CD4-positive, alpha-beta T cell treated with Interleukin-4 for 1 hour (primary cell): ENCODE data around the gene COMMD10.

Experiments
- DNase-seq, 2 donors: peaks; one replicate each; pipeline ENCODE4 v3.0.0-alpha.2; 2020 to 2022

COMMD10 gene

DNA sequence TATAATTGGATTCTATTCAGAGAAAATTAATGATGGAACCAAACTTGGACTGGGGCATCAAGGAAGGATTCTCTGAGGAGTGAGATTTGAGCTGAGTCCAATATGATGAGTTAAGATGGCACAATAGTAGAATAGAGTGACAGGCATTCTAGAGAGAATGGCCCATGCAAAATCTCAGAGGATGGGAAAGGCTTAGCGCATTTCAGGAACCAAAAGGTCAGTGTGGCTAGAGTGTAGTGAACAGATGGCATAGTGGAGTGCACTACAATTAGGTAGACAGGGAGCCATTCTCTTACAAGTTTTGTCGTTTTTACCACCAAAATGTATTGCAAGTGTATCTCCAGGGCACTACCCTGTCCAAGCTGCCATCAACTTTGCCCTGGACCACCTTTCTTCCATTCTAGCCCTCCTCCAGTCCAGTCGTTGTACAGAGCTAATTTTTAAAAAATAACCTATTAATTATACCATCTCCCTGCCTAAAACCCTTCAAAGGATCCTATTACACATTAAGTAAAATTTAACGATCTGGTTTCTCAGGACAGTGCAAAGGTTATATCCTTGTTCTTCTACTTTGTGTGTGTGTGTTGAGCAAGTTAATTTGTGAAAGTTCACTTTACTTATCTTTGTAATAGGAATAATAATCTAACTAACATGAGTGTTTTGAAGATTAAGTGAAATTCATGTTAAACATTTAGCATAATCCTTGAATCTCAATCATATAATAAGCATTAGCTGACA lies 211.7 kb downstream of the COMMD10 start:
- no peak for DNase-seq

DNA sequence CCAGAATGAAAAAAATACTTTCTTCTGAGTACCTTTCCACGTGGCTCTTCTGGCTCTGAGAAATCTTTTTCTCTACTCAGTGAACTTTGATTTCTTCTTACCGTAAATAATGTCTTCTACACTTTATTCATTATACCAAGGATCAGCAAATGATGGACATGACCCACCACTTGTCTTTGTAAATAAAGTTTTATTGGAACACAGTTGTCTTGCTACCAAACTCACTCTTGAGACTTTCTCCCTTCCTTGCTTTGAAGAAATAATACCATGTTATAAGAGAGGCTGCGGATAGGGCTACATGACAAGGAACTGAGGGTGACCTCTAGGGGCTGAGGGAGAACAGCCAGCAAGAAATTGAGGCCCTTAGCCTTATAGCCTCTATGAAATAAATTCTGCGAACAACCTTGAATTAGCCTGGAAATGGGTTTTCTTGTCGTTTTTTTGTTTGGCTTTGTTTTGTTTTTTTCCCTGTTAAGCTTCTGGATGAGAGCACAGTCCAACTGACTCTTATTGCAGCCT lies 212.5 kb downstream of the COMMD10 start:
- no peak for DNase-seq

DNA sequence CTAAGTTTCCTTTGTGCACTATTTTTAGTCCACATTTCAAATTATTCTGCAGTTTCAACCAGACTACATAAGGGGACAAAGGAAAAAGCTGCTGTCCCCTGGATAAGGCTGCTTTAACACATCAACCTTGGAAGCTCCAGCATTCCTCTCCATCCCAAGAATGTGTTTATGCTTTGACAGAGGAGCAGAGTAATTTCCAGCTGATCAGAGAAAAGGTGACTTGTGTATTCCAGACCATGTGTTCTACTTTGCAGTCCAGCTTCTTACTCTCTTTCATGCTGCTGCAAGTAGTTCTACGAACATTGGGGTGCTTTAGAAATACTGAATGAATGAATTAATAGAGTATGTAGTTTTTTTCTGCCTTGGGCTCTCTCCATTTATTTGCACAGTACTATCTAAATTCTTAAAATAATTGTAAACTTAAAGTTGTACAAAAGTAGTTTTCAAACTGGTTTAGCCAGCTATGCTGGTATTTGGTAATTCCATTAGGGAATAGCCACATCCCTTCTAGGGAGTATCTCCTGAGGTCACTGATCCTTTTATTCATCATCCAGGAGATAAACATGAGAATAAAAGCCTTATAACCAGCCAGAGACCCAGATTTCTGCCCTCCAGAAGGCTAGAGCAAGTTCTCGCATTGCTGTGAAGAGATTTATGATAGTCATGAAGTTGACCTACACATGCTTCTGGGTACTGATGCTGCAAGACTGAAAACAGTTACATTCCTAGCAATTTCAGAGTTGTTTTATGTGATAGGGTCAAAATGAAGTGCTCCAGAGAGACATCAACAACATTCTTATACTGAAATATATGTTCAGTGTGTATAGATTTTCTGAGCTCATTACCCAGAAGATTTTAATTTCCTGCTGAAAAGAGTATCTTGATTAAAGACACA lies 215.2 kb downstream of the COMMD10 start:
- DNase-seq, result no peak

DNA sequence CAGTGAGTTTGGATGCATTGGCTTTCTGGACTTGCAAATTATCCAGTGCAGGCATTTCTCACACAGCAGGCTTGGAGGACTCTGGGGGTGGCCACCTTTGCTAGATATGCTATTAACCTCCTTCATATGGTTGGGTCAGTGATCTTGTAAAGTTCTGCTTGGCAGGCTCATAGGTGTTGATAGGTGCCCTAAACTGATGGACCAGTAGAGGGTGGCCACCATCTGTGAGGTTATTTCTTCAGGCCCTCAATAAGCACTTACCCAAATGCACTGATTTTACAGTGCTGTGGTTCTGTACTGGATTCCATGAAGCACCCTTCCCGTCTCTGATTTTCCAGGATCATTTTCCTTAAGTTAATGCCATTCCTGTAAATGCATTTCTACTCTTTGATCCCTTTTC lies 216.3 kb downstream of the COMMD10 start:
- no peak for DNase-seq

DNA sequence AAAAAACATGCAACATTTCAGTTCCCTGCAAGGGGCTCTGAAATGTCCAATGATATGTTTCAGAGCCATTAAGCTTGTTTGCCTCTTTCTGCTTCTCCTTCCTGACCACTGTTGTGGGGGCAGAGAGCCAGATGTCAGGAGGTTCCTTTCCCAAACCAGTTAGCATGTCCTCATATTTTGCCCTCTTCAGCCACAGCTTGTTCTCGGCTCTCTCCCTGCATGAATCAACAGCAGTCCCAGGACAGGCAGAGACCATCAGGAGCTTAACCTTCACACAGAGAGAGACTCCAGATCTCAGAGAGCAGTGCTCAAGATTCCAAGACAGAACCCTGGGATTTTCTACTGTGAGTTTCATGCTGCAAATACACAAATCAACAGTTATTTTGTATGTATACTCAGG lies 218.5 kb downstream of the COMMD10 start:
- DNase-seq, result no peak

DNA sequence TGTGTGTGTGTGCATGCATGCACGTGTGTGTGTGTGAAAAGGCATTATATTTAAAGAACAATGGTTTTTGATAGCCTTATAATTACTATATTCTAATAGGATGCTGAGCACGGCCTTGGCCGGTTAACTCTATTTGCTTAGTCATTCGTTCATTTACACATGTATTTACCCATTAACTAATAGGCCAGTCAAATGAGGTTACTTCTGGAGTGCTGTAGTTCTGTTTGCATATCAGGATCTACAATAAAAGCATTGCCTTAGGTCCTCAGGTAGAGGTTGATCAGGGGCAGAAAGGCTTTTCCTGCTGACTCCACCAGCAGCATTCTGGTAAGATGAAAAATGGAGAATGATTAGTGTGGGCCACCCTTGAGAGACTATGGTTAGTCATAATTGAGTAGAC lies 219.0 kb downstream of the COMMD10 start:
- DNase-seq, result no peak

DNA sequence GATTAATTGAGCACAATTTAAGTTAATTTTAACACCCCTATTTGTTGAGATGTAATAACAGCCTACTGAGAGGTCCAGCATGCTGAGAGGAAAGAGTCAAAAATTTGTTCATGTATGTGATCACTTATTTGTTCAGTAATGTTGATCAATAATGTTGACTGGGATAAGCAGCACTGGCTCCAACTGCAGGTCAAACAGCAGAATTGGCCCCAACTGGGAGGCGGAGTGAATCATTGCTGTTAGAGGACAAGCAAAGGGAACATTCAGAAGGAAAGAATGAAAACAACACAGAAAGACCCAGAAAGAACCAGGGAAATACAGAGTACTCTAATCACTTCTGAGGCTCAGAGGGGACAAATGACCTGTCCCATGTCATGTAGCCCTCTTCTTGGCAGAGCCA lies 221.1 kb downstream of the COMMD10 start:
- DNase-seq, result no peak

DNA sequence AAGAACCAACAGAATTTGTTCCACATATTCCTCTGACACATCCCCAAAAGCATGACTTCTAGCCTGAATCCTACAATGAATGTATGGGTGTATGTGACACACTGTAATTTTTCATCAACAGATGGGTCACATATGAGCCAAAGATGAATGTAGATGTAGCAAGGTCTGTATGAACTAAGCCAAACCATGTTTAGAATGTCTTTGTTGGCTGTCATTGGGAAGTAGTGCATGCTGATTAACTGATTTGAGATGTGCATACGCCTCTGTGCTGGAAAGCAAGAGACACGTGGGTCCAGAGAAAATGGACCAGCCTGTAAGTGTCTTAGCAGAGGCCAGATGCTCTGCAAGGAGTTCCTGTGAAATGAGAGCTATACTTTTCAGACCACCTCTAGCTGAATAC lies 222.0 kb downstream of the COMMD10 start:
- no peak for DNase-seq

DNA sequence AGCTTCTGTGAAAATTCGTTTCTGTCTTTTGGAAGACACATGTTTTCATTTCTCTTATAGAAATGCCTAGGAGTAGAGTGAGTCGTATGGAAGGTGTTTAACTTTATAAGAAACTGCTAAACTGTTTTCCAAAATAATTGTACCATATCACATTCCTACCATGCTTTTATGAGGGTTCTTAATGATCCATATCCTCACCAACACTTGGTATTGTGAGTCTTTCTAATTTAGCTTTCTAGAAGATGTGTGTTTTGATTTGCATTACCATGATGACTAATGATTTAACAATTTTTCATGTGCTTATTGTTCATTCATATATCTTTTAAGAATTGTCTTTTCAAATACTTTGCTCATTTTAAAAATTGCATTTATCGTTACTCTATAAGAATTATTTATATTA lies 223.6 kb downstream of the COMMD10 start:
- DNase-seq, result no peak

DNA sequence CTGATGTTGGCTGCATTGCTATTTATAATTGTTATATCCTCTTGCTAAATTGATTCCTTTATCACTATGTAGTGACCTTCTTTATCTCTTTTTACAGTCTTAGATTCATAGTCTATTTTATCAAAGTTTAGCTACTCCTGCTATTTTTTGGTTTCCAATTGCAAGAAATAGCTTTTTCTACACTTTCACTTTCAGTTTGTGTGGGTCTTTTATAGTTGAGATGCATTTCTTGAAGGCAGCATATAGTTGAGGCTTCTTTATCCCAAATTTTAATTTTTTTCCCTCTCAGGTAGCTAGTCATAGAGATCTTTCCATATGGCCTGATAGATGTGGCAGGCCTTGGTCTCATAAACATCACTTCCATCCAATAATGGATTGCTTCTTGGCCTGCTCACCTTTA lies 228.5 kb downstream of the COMMD10 start:
- no peak for DNase-seq

DNA sequence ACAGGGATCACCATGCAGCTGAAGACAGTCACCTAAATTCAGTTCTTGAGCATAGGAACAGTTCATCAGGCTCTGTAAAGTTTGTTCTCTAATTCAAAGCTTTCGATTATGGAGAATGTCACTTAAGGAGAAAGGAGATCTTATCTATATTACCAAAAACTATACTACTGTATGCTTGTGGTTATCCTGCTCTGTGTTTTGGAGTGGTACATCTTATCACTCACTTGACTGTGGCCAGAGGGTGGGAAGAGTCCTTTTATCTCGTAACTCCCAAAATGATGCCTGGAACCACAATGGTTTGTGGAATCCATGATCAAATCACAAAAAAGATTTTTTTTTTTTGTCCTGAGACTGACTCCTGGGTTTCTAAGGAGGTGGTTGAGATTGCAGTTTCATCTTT lies 230.7 kb downstream of the COMMD10 start:
- no peak for DNase-seq

DNA sequence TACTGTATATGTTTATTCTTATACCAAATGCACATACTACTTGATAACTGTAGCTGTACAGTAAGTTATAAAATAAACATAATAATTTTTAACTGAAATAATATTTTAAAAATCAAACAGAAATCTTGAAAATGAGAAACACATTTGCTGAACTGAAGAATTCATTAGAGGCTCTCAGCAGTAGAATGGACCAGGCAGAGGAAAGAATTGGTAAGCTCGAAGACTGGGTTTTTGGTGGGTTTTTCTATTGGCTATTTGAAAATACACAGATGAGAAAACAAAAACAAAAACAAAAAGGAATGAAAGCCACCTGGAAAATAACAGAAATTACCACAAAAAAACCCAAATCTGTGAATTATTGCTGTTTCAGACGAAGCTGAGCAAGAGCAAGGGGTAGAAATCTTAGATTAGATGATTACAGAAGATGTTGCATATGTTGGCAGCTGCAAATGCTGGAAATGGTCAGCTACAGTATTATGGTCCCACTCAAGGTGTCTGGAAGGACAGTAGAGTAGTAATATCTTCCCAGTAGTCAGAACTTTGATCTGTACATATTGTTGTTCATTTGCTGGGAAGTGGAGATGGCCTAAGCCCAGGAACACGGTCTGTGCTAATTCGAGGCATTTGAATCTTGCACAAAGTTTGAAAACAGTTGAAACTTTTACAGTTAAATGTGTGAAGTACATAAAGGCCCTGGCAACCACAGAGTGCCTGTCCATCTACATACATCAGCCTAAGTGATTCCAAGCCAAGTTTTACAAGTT lies 233.4 kb downstream of the COMMD10 start:
- no peak for DNase-seq

DNA sequence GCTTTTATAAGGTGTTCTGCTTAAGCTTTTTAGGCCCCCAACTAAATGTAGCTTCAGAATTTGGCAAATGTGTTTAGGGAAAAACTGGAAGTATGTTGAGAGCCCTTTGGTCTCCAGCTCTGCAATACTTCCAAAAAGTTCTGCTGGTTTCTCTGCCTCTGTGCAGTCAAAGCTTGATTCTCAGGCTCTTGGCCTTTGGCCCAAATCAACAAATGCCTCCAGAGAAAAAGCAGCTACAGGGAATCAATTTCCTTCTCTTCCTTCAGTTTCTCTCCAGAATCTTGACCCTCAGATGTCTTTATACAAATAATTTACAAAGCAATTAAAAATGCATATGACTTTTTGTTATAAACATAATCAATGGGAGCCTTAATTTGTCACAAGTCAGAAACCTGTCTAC lies 235.7 kb downstream of the COMMD10 start:
- no peak for DNase-seq

DNA sequence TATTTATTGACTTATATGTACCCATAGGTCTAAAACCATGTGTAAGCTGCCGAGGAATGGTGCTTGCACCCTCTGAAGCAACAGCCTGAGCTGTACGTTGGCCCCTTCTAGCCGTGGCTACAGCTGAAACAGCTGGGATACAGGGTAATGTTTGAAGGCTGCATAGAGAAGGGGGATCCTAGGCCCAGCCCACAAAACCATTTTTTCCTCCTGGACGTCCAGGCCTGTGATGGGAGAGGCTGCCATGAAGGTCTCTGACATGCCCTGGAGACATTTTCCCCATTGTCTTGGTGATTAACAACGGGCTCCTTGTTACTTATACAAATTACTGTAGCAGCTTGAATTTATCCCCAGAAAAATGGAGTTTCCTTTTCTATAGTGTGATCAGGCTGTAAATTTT lies 244.7 kb downstream of the COMMD10 start:
- no peak for DNase-seq

DNA sequence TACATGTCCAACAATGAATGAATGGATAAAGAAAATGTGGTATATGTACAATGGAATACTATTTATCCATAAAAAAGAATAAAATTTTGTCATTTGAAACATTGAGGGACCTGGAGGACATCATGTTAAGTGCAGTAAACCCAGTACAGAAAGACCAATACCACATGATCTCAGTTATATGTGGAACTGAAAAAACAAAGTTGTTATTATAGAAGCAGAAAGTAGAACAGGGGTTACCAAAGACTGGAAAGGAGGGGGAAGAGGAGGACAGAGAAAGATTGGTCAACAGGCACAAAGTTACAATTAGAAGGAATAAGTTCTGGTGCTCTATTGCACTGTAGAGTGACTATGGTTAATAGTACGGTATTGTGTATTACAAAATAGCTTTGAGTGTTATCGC lies 256.0 kb downstream of the COMMD10 start:
- no peak for DNase-seq
